H1 (cell line): Measurements from ENCODE around the gene CD247. TPM values are rescaled to one million over a fixed set of nuclear protein-coding genes. Genes with fewer than 3 reads are reported as not detected.
A peak's percentile ranks its signal among the peaks of the same experiment; 100 is the strongest.

ENCODE experiments used
- CTCF ChIA-PET: fragments of 300-600 bp; sonication (Branson Sonifier 250); formaldehyde crosslinking; loops from one replicate; lab custom pipeline; 2021; ENCODE audit not compliant: partially characterized antibody; lab: Charles Lee
- POLR2A ChIA-PET: fragments of 300-600 bp; sonication (Branson Sonifier 250); formaldehyde crosslinking; loops from one replicate; lab custom pipeline; 2021; ENCODE audit warnings: inconsistent platforms; ENCODE audit not compliant: partially characterized antibody; lab: Charles Lee
- DNase-seq, 2 experiments: peaks; one replicate each; pipeline versions ENCODE4 v3.0.0 to v3.0.0-alpha.2; 2010 to 2022; ENCODE audit warnings: low spot score in 2 of 2, low read depth in 1 of 2, mixed read lengths in 1 of 2
- FAIRE-seq: peaks from 2 replicates; lab custom pipeline; 2011; peaks lifted over from hg19 to GRCh38; lab: Jason Lieb, UNC
- H2AFZ ChIP-seq: 2 replicates; pipeline ENCODE4 v1.8.1; 2012; ENCODE audit warnings: low read length, inconsistent platforms
- H2AK5ac ChIP-seq: 2 replicates; pipeline ENCODE4 v1.6.1; 2013; ENCODE audit warnings: low read depth, low read length
- H2BK120ac ChIP-seq: replicated peaks from 2 replicates; pipeline ENCODE3; 2013; ENCODE audit warnings: low read depth, low read length, inconsistent platforms
- H2BK12ac ChIP-seq: 2 replicates; pipeline ENCODE4 v1.6.1; 2013; ENCODE audit warnings: low read depth, low read length
- H2BK15ac ChIP-seq: 2 replicates; pipeline ENCODE4 v1.6.1; 2013; ENCODE audit warnings: low read length
- H2BK20ac ChIP-seq: 2 replicates; pipeline ENCODE4 v1.6.1; 2013; ENCODE audit warnings: low read length
- H2BK5ac ChIP-seq: 2 replicates; pipeline ENCODE4 v1.6.1; 2013; ENCODE audit warnings: low read depth, low read length
- H3K14ac ChIP-seq: 2 replicates; pipeline ENCODE4 v1.6.1; 2013; ENCODE audit warnings: inconsistent platforms; ENCODE audit not compliant: insufficient read length
- H3K18ac ChIP-seq: 2 replicates; pipeline ENCODE4 v1.6.1; 2013; ENCODE audit warnings: low read length; ENCODE audit errors: extremely low read depth
- H3K23ac ChIP-seq: 2 replicates; pipeline ENCODE4 v1.6.1; 2013; ENCODE audit warnings: inconsistent platforms; ENCODE audit not compliant: insufficient read length
- H3K23me2 ChIP-seq: 2 replicates; pipeline ENCODE4 v1.6.1; 2013; ENCODE audit warnings: low read depth, low read length
- H3K27ac ChIP-seq: 2 replicates; pipeline ENCODE4 v1.6.1; 2011; ENCODE audit warnings: low read depth, low read length, inconsistent platforms
- H3K27me3 ChIP-seq, 4 experiments: replicated peaks in 1 of 4; 1 replicate in 1 of 4; 2 replicates in 3 of 4; pipeline versions ENCODE4 v1.6.1 to v1.8.1; 2011 to 2013; ENCODE audit warnings: low read length in 3 of 4, mild to moderate bottlenecking in 3 of 4, inconsistent platforms in 2 of 4, mixed read lengths in 2 of 4, moderate library complexity in 1 of 4; ENCODE audit not compliant: control insufficient read depth in 3 of 4, insufficient read depth in 3 of 4; ENCODE audit errors: extremely low read depth in 1 of 4
- H3K36me3 ChIP-seq, 4 experiments: 2 replicates each; pipeline versions ENCODE4 v1.6.1 to v1.8.1; 2011 to 2013; ENCODE audit warnings: mild to moderate bottlenecking in 4 of 4, low read length in 3 of 4, moderate library complexity in 2 of 4, control low read depth in 1 of 4, inconsistent platforms in 1 of 4; ENCODE audit not compliant: insufficient read depth in 4 of 4, control insufficient read depth in 2 of 4
- H3K4ac ChIP-seq: replicated peaks from 2 replicates; pipeline ENCODE3; 2013; ENCODE audit warnings: low read length, low read depth, mixed read lengths, inconsistent platforms; ENCODE audit not compliant: insufficient read length
- H3K4me1 ChIP-seq, 4 experiments: replicated peaks in 1 of 4; 1 replicate in 1 of 4; 2 replicates in 3 of 4; pipeline versions ENCODE4 v1.6.1 to v1.8.1; 2011 to 2013; ENCODE audit warnings: low read length in 3 of 4, inconsistent platforms in 2 of 4, mixed read lengths in 1 of 4; ENCODE audit not compliant: insufficient read depth in 4 of 4, control insufficient read depth in 3 of 4
- H3K4me2 ChIP-seq, 2 experiments: 2 replicates each; pipeline versions ENCODE4 v1.6.1 to v1.8.1; 2011 to 2013; ENCODE audit warnings: low read depth in 2 of 2, low read length in 2 of 2, control low read depth in 1 of 2, inconsistent platforms in 1 of 2, mild to moderate bottlenecking in 1 of 2; ENCODE audit not compliant: insufficient read depth in 1 of 2
- H3K4me3 ChIP-seq, 4 experiments: fragments of 200-600, 300-600 bp in 1 of 4; sonication (generic), shearing (Covaris generic), sonication (Bioruptor Twin) in 1 of 4; 2 replicates each; pipeline versions ENCODE4 v1.5.1 to v1.8.1; 2011 to 2016; ENCODE audit warnings: low read length in 4 of 4, low read depth in 3 of 4, control low read depth in 2 of 4, inconsistent platforms in 2 of 4, mild to moderate bottlenecking in 2 of 4, mixed read lengths in 1 of 4, moderate library complexity in 1 of 4; ENCODE audit not compliant: insufficient read depth in 2 of 4; ENCODE audit errors: extremely low read depth in 1 of 4
- H3K56ac ChIP-seq: replicated peaks from 2 replicates; pipeline ENCODE3; 2013; ENCODE audit warnings: low read depth, mild to moderate bottlenecking, mixed read lengths, low read length, inconsistent platforms; ENCODE audit not compliant: insufficient read length
- H3K79me1 ChIP-seq: 2 replicates; pipeline ENCODE4 v1.6.1; 2013; ENCODE audit warnings: low read depth, low read length, control low read depth
- H3K79me2 ChIP-seq, 2 experiments: 2 replicates each; pipeline versions ENCODE4 v1.6.1 to v1.8.1; 2012 to 2013; ENCODE audit warnings: low read length in 2 of 2, mild to moderate bottlenecking in 2 of 2, inconsistent platforms in 1 of 2; ENCODE audit not compliant: insufficient read depth in 2 of 2, control insufficient read depth in 1 of 2
- H3K9ac ChIP-seq, 4 experiments: replicated peaks in 1 of 4; 1 replicate in 1 of 4; 2 replicates in 3 of 4; pipeline versions ENCODE4 v1.6.1 to v1.8.1; 2011 to 2013; ENCODE audit warnings: low read depth in 3 of 4, low read length in 3 of 4, control low read depth in 2 of 4, mild to moderate bottlenecking in 2 of 4, moderate library complexity in 2 of 4, inconsistent platforms in 1 of 4; ENCODE audit errors: extremely low read depth in 1 of 4
- H3K9me3 ChIP-seq, 2 experiments: 2 replicates each; pipeline versions ENCODE4 v1.6.1 to v1.8.1; 2012 to 2013; ENCODE audit warnings: mild to moderate bottlenecking in 2 of 2, moderate library complexity in 2 of 2, control low read depth in 1 of 2, inconsistent platforms in 1 of 2, low read depth in 1 of 2, low read length in 1 of 2, mixed read lengths in 1 of 2; ENCODE audit not compliant: insufficient read depth in 2 of 2
- H4K20me1 ChIP-seq, 2 experiments: replicated peaks in 1 of 2; 2 replicates each; pipeline versions ENCODE3 to v1.8.1; 2011 to 2013; ENCODE audit warnings: inconsistent platforms in 2 of 2, low read length in 2 of 2, mild to moderate bottlenecking in 1 of 2; ENCODE audit not compliant: insufficient read depth in 2 of 2, control insufficient read depth in 1 of 2
- H4K5ac ChIP-seq: 2 replicates; pipeline ENCODE4 v1.6.1; 2013; ENCODE audit warnings: low read length, low read depth, mixed read lengths, inconsistent platforms; ENCODE audit not compliant: insufficient read length
- H4K8ac ChIP-seq: 2 replicates; pipeline ENCODE4 v1.8.0; 2013; ENCODE audit warnings: mild to moderate bottlenecking, moderate library complexity, low read length, inconsistent platforms; ENCODE audit not compliant: insufficient read depth; ENCODE audit errors: extremely low read depth
- H4K91ac ChIP-seq: replicated peaks from 2 replicates; pipeline ENCODE3; 2013; ENCODE audit warnings: low read length, mixed read lengths, inconsistent platforms; ENCODE audit not compliant: insufficient read length
- ASH2L ChIP-seq: fragments of 200-600, 300-600 bp; sonication (generic); IDR thresholded peaks from one replicate; pipeline ENCODE4 v1.7.1; 2017; ENCODE audit warnings: low read length
- CTBP2 ChIP-seq: IDR thresholded peaks from 2 replicates; pipeline ENCODE4 v1.7.0; 2011; ENCODE audit warnings: borderline replicate concordance, mild to moderate bottlenecking, moderate library complexity, mixed read lengths, low read length; ENCODE audit not compliant: insufficient read depth, insufficient read length
- CTCF ChIP-seq, 3 experiments: IDR thresholded peaks; 1 replicate in 2 of 3; 2 replicates in 1 of 3; pipeline versions ENCODE4 v1.5.1 to v1.6.1; 2011; ENCODE audit warnings: low read length in 3 of 3, mild to moderate bottlenecking in 3 of 3, inconsistent platforms in 2 of 3, low read depth in 1 of 3, moderate library complexity in 1 of 3; ENCODE audit not compliant: insufficient read depth in 1 of 3; ENCODE audit errors: control extremely low read depth in 1 of 3
- GTF2F1 ChIP-seq: IDR thresholded peaks from 2 replicates; pipeline ENCODE4 v1.6.1; 2012; ENCODE audit warnings: low read depth, low read length, improper control_type of control experiment, borderline replicate concordance
- HDAC6 ChIP-seq: IDR thresholded peaks from one replicate; pipeline ENCODE4 v1.7.1; 2012; ENCODE audit warnings: low read depth, mild to moderate bottlenecking, inconsistent platforms, low read length, moderate library complexity
- KDM4A ChIP-seq: IDR thresholded peaks from one replicate; pipeline ENCODE4 v1.7.1; 2012; ENCODE audit warnings: low read depth, mild to moderate bottlenecking, moderate library complexity, low read length, inconsistent platforms; ENCODE audit not compliant: severe bottlenecking
- NANOG ChIP-seq: IDR thresholded peaks from 2 replicates; pipeline ENCODE4 v1.6.1; 2011; ENCODE audit warnings: low read length, low read depth, mild to moderate bottlenecking, inconsistent platforms; ENCODE audit not compliant: insufficient read depth, poor library complexity, severe bottlenecking
- POLR2A ChIP-seq, 2 experiments: IDR thresholded peaks; 1 replicate in 1 of 2; 2 replicates in 1 of 2; pipeline ENCODE4 v1.6.1; 2011; ENCODE audit warnings: low read depth in 2 of 2, low read length in 2 of 2, mild to moderate bottlenecking in 2 of 2; ENCODE audit errors: control extremely low read depth in 1 of 2
- POLR2AphosphoS5 ChIP-seq: IDR thresholded peaks from 2 replicates; pipeline ENCODE4 v1.6.1; 2011; ENCODE audit warnings: low read depth, low read length
- SIRT6 ChIP-seq: IDR thresholded peaks from one replicate; pipeline ENCODE4 v1.7.1; 2012; ENCODE audit warnings: low read length, inconsistent platforms
- SIX5 ChIP-seq: IDR thresholded peaks from 2 replicates; pipeline ENCODE4 v1.6.1; 2011; ENCODE audit warnings: mild to moderate bottlenecking, low read depth, low read length
- SUZ12 ChIP-seq: fragments of 200-600 bp; sonication (generic); IDR thresholded peaks from 2 replicates; pipeline ENCODE4 v1.6.1; 2012; ENCODE audit warnings: mild to moderate bottlenecking, inconsistent platforms, low read length, moderate library complexity, mixed read lengths
- WGBS, 2 experiments: shearing (Covaris generic) in 1 of 2; methylation state at CpG; one replicate each; pipeline versions ENCODE4 v1.1.6 to v1.1.7; 2013 to 2015; ENCODE audit warnings: low lambda C conversion rate in 2 of 2, mixed read lengths in 2 of 2, inconsistent platforms in 1 of 2, low coverage in 1 of 2, missing lambda C conversion rate in 1 of 2; ENCODE audit not compliant: insufficient replicate concordance in 2 of 2, insufficient coverage in 1 of 2, insufficient read length in 1 of 2; ENCODE audit errors: extremely low coverage in 1 of 2, missing lambda C conversion rate in 1 of 2; 5-methylcytosine and 5-hydroxymethylcytosine counted together
- polyA plus RNA-seq, 7 experiments: library from polyadenylated mRNA; depleted of rRNA in 3 of 7; stranded (reverse) in 5 of 7; unstranded in 2 of 7; fragments of >200 nt in 5 of 7; fragments of 200-250 nt in 2 of 7; gene quantifications; 1 replicate in 5 of 7; 2 replicates in 1 of 7; 4 replicates in 1 of 7; pipeline versions ENCODE4 v1.2.1 to v1.2.3, GENCODE V29; 2011 to 2013; ENCODE audit warnings: missing spikeins in 2 of 7, mixed read lengths in 2 of 7
- total RNA-seq: library from RNA; stranded (reverse); fragmentation: NEBNext Ultra II Directional; extraction: Animal tissue kit (Norgen Biotek cat#: 25700); gene quantifications from 2 replicates; pipeline ENCODE4 v1.2.1, GENCODE V29; 2021

The CD247 gene
- total and polyA plus RNA-seq, 2 of the 8 experiments (the other 6 are each of a cell fraction or from before 2014, with no cell fraction given) = 2.0 to 2.2 TPM

- Histone ChIP-seq H2BK15ac (no peak overlapping the region), H3K79me1 (no peaks in the 10 kb centered on the region), H3K4ac (no peak overlapping the region), H2AK5ac (no peak overlapping the region), H2BK20ac (peak overlapping the region; percentile 72; the same call in 1 of the 2 replicates), H3K36me3 (no peaks in the 10 kb centered on the region), H4K20me1 (no peaks in the 10 kb centered on the region), H2AFZ (no peak overlapping the region), H2BK120ac (no peak overlapping the region), H3K27ac (no peak overlapping the region), H4K8ac (peak overlapping the region; percentile 8; the same call in 1 of the 2 replicates), H3K9ac (no peak overlapping the region), H3K4me3 (no peak overlapping the region), H3K18ac (no peak overlapping the region; the same call in 1 of the 2 replicates), H3K79me2 (no peaks in the 10 kb centered on the region), H2BK12ac (no peak overlapping the region), H3K4me1 (peaks cover 0 to 2% (median 0%) of the 10 kb centered on the region in 4 experiments; a peak in 1 of 7 replicates), H3K4me2 (no peak overlapping the region), H2BK5ac (no peak overlapping the region), H3K27me3 (no peaks in the 10 kb centered on the region), H3K56ac (no peak overlapping the region), H4K91ac (no peak overlapping the region), H3K23me2 (no peaks in the 10 kb centered on the region), H4K5ac (no peak overlapping the region), H3K23ac (no peak overlapping the region), H3K14ac (no peak overlapping the region), H3K9me3 (no peaks in the 10 kb centered on the region)
- ChIA-PET POLR2A (no interaction called here), CTCF (interaction anchor here (0.7 to 0.9 kb wide), 3 partner anchors 24 to 148 kb away, joined by 3 read pairs; no protein-coding TSS in a partner anchor)
- 84% methylated on average over 5 of the region's 5 CpGs; no CpG with 5 or more reads in 1 of the 2 experiments for WGBS, 2 experiments
- no peak for FAIRE-seq
- DNase-seq = no peak
- TF ChIP-seq POLR2A (IDR thresholded peaks at IDR 0.05; ENCODE audit: control extremely low read depth in 1 of 2, low read depth in 2 of 2, low read length in 2 of 2) (no peak), GTF2F1 (no peak), SUZ12 (no peak), SIX5 (no peak), CTBP2 (no peak), NANOG (no peak), CTCF (IDR thresholded peaks at IDR 0.05; ENCODE audit: control extremely low read depth in 1 of 3, insufficient read depth in 1 of 3, low read depth in 1 of 3, low read length in 3 of 3) (no peak), POLR2AphosphoS5 (no peak), ASH2L (no peak), SIRT6 (no peak), HDAC6 (no peak), KDM4A (no peak)
Measured at GRCh38 chr1:167473761-167474160, 44.6 kb downstream of the CD247 start.
